Astrocyte (in vitro differentiated cells and primary cell): ENCODE results near the gene FAM200B.

Experiments
- CTCF ChIP-seq: IDR thresholded peaks from 2 replicates; pipeline ENCODE4 v1.5.1; 2011; ENCODE audit warnings: low read depth, mild to moderate bottlenecking, inconsistent platforms, low read length, moderate library complexity; ENCODE audit not compliant: insufficient read depth
- EZH2 ChIP-seq: IDR thresholded peaks from 2 replicates; pipeline ENCODE4 v1.6.1; 2012; ENCODE audit warnings: mild to moderate bottlenecking, low read length, inconsistent platforms; ENCODE audit not compliant: insufficient read depth

DNA sequence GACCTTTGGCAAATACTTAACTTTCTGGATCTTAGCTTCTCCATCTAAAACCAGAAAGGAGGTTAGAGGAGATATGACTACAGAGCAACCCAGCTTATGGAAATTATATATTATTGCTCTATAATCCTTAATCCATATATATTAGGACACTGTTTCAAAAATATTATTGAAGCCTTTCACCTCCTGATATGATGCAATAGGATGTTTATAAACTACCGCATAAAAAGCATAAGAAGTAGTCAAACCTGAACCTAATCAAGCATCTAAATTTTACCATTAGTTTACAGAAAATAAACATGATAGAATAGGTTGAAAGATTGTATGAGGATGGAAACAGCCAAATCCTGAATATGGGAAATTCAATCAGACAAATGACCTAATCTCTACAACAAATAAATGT lies 5.6 kb upstream of the FAM200B start:
- TF ChIP-seq CTCF: no peak
- TF ChIP-seq EZH2: no peak
